HG02642 (cell line): ENCODE data around the gene PTOV1.

Experiments used
- ATAC-seq: cut with Tn5 transposase; IDR thresholded peaks from one replicate; pipeline ENCODE4 v1.9.1; 2021; ENCODE audit warnings: mild to moderate bottlenecking; ENCODE audit not compliant: unreplicated experiment, poor library complexity

Gene PTOV1

GRCh38 chr19:49850487-49851342, at the start of gene PTOV1:
Gene PTOV1, plus strand, starts transcription at chr19:49851159.
- ATAC-seq: peak; percentile 78

- ATAC-seq: no peak
These were observed 49.5 kb upstream of the PTOV1 start for GRCh38 chr19:49801401-49801888.

- no peak for ATAC-seq
These were observed 48.8 kb upstream of the PTOV1 start for GRCh38 chr19:49801966-49802661.

GRCh38 chr19:49802836-49803528, 48.0 kb upstream of the PTOV1 start:
- ATAC-seq: no peak

- no peak for ATAC-seq
These were observed 47.5 kb upstream of the PTOV1 start for GRCh38 chr19:49803529-49803856.

GRCh38 chr19:49805822-49806619, 44.9 kb upstream of the PTOV1 start:
- no peak for ATAC-seq

GRCh38 chr19:49806620-49806959, 44.4 kb upstream of the PTOV1 start:
- ATAC-seq: no peak

- ATAC-seq: no peak
These were observed 43.7 kb upstream of the PTOV1 start for GRCh38 chr19:49807058-49807903.

- ATAC-seq: no peak
These were observed 42.9 kb upstream of the PTOV1 start for GRCh38 chr19:49807904-49808675.

- no peak for ATAC-seq
These were observed 42.2 kb upstream of the PTOV1 start for GRCh38 chr19:49808711-49809159.

GRCh38 chr19:49809160-49809940, 41.6 kb upstream of the PTOV1 start:
- ATAC-seq: no peak

GRCh38 chr19:49809941-49810389, 41.0 kb upstream of the PTOV1 start:
- no peak for ATAC-seq

GRCh38 chr19:49811328-49811727, 39.6 kb upstream of the PTOV1 start:
- no peak for ATAC-seq

- ATAC-seq: no peak
These were observed 38.4 kb upstream of the PTOV1 start for GRCh38 chr19:49812452-49812996.

- ATAC-seq: peak; percentile 57
These were observed 37.7 kb upstream of the PTOV1 start, which contains the start of gene FUZ for GRCh38 chr19:49812997-49813861. Gene FUZ, minus strand, starts transcription at chr19:49813292. Its CDS starts 186 bp downstream, at chr19:49813106.

GRCh38 chr19:49814010-49814409, 36.9 kb upstream of the PTOV1 start:
- ATAC-seq: no peak
